SK-N-SH (cell line): ENCODE results near the gene FZD10. TPM values are rescaled to one million over a fixed set of nuclear protein-coding genes. Genes with fewer than 3 reads are reported as not detected.

Source experiments
- CTCF ChIA-PET: fragments of 300-600, 350-600 bp; formaldehyde crosslinking; extraction: SDS; loops from one replicate; lab custom pipeline; 2021; lab: Yijun Ruan, JAX
- POLR2A ChIA-PET: fragments of 350-600 bp; sonication (Branson Sonifier 250); formaldehyde crosslinking; extraction: SDS; loops from one replicate; lab custom pipeline; 2020; ENCODE audit warnings: antibody characterized with exemption, inconsistent platforms; lab: Yijun Ruan, JAX
- DNase-seq: peaks from one replicate; pipeline ENCODE4 v3.0.0; 2012
- H2AFZ ChIP-seq: fragments of 200-600 bp; sonication (generic); 2 replicates; pipeline ENCODE4 v1.8.1; 2016; ENCODE audit warnings: antibody characterized with exemption, mild to moderate bottlenecking, low read depth
- H3F3A ChIP-seq: fragments of 200-600 bp; sonication (generic); replicated peaks from 2 replicates; pipeline ENCODE3; 2016; ENCODE audit warnings: antibody characterized with exemption, mild to moderate bottlenecking; ENCODE audit not compliant: insufficient read depth
- H3K27ac ChIP-seq, 2 experiments: fragments of 200-500 bp in 1 of 2; fragments of 200-600 bp in 1 of 2; sonication (Bioruptor generic) in 1 of 2; sonication (generic), shearing (Covaris generic) in 1 of 2; 2 replicates each; pipeline versions ENCODE4 v1.5.1 to v1.6.1; 2014 to 2016; ENCODE audit warnings: low read depth in 2 of 2, inconsistent platforms in 1 of 2, low read length in 1 of 2, mild to moderate bottlenecking in 1 of 2, mixed read lengths in 1 of 2
- H3K27me3 ChIP-seq: fragments of 200-600 bp; sonication (generic), shearing (Covaris generic); 2 replicates; pipeline ENCODE4 v1.6.1; 2016; ENCODE audit warnings: mixed run types; ENCODE audit not compliant: insufficient read depth
- H3K36me3 ChIP-seq, 2 experiments: fragments of 200-500 bp in 1 of 2; fragments of 200-600 bp in 1 of 2; sonication (Bioruptor generic) in 1 of 2; sonication (generic) in 1 of 2; replicated peaks in 1 of 2; 2 replicates each; pipeline versions ENCODE3 to v1.5.1; 2014 to 2016; ENCODE audit warnings: low read length in 1 of 2, mild to moderate bottlenecking in 1 of 2; ENCODE audit not compliant: insufficient read depth in 2 of 2, control insufficient read depth in 1 of 2
- H3K4me1 ChIP-seq, 2 experiments: fragments of 200-500 bp in 1 of 2; fragments of 200-600 bp in 1 of 2; sonication (Bioruptor generic) in 1 of 2; sonication (generic), shearing (Covaris generic) in 1 of 2; 2 replicates each; pipeline versions ENCODE4 v1.5.1 to v1.6.1; 2014 to 2016; ENCODE audit warnings: low read depth in 1 of 2, low read length in 1 of 2, mixed run types in 1 of 2; ENCODE audit not compliant: insufficient read depth in 2 of 2, control insufficient read depth in 1 of 2
- H3K4me2 ChIP-seq: fragments of 200-600 bp; sonication (generic), shearing (Covaris generic); 2 replicates; pipeline ENCODE4 v1.6.1; 2017; ENCODE audit warnings: mixed run types
- H3K4me3 ChIP-seq, 2 experiments: fragments of 200-500 bp in 1 of 2; fragments of 200-600 bp in 1 of 2; sonication (Bioruptor generic) in 1 of 2; sonication (generic), shearing (Covaris generic) in 1 of 2; 2 replicates each; pipeline versions ENCODE4 v1.5.1 to v1.8.1; 2014 to 2016; ENCODE audit warnings: low read depth in 2 of 2, inconsistent platforms in 1 of 2, low read length in 1 of 2, mild to moderate bottlenecking in 1 of 2, mixed read lengths in 1 of 2, moderate library complexity in 1 of 2
- H3K79me2 ChIP-seq: fragments of 200-600 bp; sonication (generic); 2 replicates; pipeline ENCODE4 v1.8.1; 2017; ENCODE audit warnings: mild to moderate bottlenecking; ENCODE audit not compliant: insufficient read depth
- H3K9ac ChIP-seq: fragments of 200-600 bp; sonication (generic); 2 replicates; pipeline ENCODE4 v1.6.1; 2017; ENCODE audit warnings: mixed run types
- H3K9me2 ChIP-seq: fragments of 200-600 bp; sonication (generic); 2 replicates; pipeline ENCODE4 v1.6.1; 2017; ENCODE audit warnings: mixed run types
- H3K9me3 ChIP-seq: fragments of 200-600 bp; sonication (generic); 2 replicates; pipeline ENCODE4 v1.6.1; 2017; ENCODE audit warnings: mixed run types, mild to moderate bottlenecking, moderate library complexity
- H4K20me1 ChIP-seq: fragments of 200-600 bp; sonication (generic); 2 replicates; pipeline ENCODE4 v1.6.1; 2017; ENCODE audit warnings: mild to moderate bottlenecking, mixed run types; ENCODE audit not compliant: insufficient read depth
- ELF1 ChIP-seq: IDR thresholded peaks from 2 replicates; pipeline ENCODE4 v1.4.0; 2012
- EP300 ChIP-seq, 2 experiments: IDR thresholded peaks; 2 replicates each; pipeline versions ENCODE4 v1.4.0 to v1.6.1; 2012; ENCODE audit warnings: borderline replicate concordance in 1 of 2, low read depth in 1 of 2, low read length in 1 of 2
- FOSL2 ChIP-seq: IDR thresholded peaks from 2 replicates; pipeline ENCODE4 v1.4.0; 2012; ENCODE audit warnings: low read depth, mild to moderate bottlenecking, moderate library complexity, borderline replicate concordance
- FOXM1 ChIP-seq: IDR thresholded peaks from 2 replicates; pipeline ENCODE4 v1.4.0; 2012; ENCODE audit warnings: low read depth, mild to moderate bottlenecking
- GABPA ChIP-seq: IDR thresholded peaks from 2 replicates; pipeline ENCODE4 v1.4.0; 2012; ENCODE audit warnings: low read depth, mild to moderate bottlenecking
- RAD21 ChIP-seq: IDR thresholded peaks from 2 replicates; pipeline ENCODE4 v1.6.1; 2012; ENCODE audit warnings: mild to moderate bottlenecking, low read length
- RCOR1 ChIP-seq: fragments of 150-350 bp; IDR thresholded peaks from 2 replicates; pipeline ENCODE4 v1.6.1; 2017; ENCODE audit warnings: antibody characterized with exemption, low read length
- RFX5 ChIP-seq: IDR thresholded peaks from 2 replicates; pipeline ENCODE4 v1.6.1; 2012; ENCODE audit warnings: mild to moderate bottlenecking, improper control_type of control experiment, low read length
- SIN3A ChIP-seq: IDR thresholded peaks from 2 replicates; pipeline ENCODE4 v1.6.1; 2012; ENCODE audit warnings: low read depth, mild to moderate bottlenecking, low read length, moderate library complexity, borderline replicate concordance
- TAF1 ChIP-seq: IDR thresholded peaks from 2 replicates; pipeline ENCODE4 v1.6.1; 2012; ENCODE audit warnings: low read depth, mild to moderate bottlenecking, low read length, moderate library complexity, borderline replicate concordance
- TEAD4 ChIP-seq: IDR thresholded peaks from 2 replicates; pipeline ENCODE4 v1.4.0; 2012; ENCODE audit warnings: mild to moderate bottlenecking, borderline replicate concordance; ENCODE audit not compliant: insufficient read depth
- YY1 ChIP-seq: IDR thresholded peaks from 2 replicates; pipeline ENCODE4 v1.4.0; 2012; ENCODE audit warnings: low read depth, mild to moderate bottlenecking
- WGBS: methylation state at CpG from one replicate; pipeline ENCODE4 v1.1.6; 2017; ENCODE audit warnings: low lambda C conversion rate; 5-methylcytosine and 5-hydroxymethylcytosine counted together
- polyA plus RNA-seq, 3 experiments: library from polyadenylated mRNA; depleted of rRNA; stranded (reverse); fragments of >200 nt; gene quantifications; 2 replicates each; pipeline ENCODE4 v1.2.3, GENCODE V29; 2012
- TF ChIP-seq, protein P1 (sequence below): IDR thresholded peaks from 2 replicates; pipeline ENCODE4 v1.6.1; 2012; ENCODE audit warnings: mild to moderate bottlenecking, low read depth, low read length, moderate library complexity
- TF ChIP-seq, protein P2 (sequence below): fragments of 200-600 bp; sonication (generic); IDR thresholded peaks from 2 replicates; pipeline ENCODE4 v1.6.1; 2017; ENCODE audit warnings: antibody characterized with exemption, mild to moderate bottlenecking, moderate library complexity
- TF ChIP-seq, protein P3 (sequence below): IDR thresholded peaks from 2 replicates; pipeline ENCODE4 v1.4.0; 2012; ENCODE audit warnings: low read depth, borderline replicate concordance

Gene FZD10
- polyA plus RNA-seq, 1 of the 3 experiments (the other 2 are of a cell fraction): not detected

DNA sequence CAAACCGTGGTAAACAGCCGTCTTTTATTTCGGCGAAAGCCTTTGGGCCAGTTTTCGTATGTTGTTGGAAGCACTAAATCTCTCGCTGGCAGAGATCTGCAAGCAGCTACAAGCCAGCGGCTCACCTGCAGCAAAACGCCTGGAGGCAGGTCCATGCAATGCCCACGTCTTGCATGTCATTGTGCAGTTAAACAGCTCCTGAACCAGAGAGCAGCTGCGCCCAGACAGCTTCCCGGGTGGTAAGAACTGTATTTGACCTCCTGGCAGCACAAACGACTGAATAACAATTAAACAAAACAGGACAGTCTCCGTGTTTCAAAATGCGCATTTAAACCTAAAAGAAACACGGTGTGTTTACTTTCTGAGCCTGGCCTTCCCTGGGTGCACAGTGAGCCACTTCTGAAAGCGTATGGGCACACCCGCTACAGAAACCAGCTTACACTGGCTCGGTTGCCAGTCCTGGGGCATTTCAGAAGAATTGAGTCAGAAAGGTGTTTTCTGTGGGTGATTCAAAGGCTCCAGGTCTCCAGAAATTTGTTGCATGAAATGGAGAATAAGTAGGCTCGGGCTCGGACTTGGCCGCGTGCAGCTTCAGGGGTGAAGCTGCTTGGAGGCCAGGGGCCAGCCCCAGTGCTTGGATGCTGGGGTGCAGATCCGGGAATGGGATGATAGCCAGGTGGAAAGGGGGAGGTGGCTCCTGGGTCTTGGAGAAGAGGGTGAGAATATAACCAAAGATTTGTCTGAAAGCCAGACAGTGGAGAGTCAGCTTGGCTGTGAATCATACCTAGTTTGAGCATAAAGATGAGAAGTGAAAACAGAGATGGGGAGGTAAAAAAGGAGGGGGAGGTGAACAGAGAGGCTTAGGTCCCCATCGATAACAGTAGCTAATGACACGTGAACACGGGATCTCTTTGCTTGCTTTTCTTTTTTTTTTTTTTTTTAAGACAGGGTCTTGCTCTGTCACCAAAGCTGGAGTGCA lies 24.9 kb upstream of the FZD10 start (continued):
- TF ChIP-seq EP300 (IDR thresholded peaks at IDR 0.05; ENCODE audit: borderline replicate concordance in 1 of 2, low read depth in 1 of 2, low read length in 1 of 2) (no peak), ELF1 (no peak), FOXM1 (no peak), YY1 (no peak), RCOR1 (no peak)

DNA sequence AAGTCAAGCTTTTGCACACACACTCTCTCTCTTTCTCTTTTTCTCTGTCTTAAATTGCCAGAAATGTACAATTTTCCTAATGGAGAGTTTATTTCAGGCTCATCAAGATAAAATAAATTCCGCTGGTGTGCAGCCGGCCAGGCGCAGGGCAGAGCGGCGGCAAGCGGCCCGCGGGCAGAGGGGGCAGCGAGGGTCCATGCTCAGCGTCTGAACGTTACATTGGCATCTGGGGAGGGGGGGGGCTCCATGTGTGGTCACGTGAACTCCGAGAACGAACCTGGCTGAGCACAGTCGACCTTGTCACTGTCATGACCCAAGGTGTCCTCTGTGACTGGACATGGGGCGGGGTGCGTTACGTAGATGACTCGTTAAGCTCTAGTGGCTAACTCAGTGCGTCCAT lies 23.8 kb upstream of the FZD10 start:
- no peaks in the 10 kb centered on the region for H3K79me2 ChIP-seq
- H2AFZ ChIP-seq: no peak overlapping the region
- no peak overlapping the region for H3K27ac ChIP-seq
- ChIA-PET CTCF (interaction anchor here (0.6 to 2.1 kb wide), 3 partner anchors 96 to 387 kb away, joined by 3 to 8 read pairs (median 3); no protein-coding TSS in a partner anchor), POLR2A (no interaction called here)
- peak; percentile 76 for DNase-seq
- H3K9me3 ChIP-seq: no peaks in the 10 kb centered on the region
- no peaks in the 10 kb centered on the region for H3K9me2 ChIP-seq
- TF ChIP-seq YY1 (no peak), RAD21 (no peak), TAF1 (no peak), TEAD4 (no peak), ELF1 (no peak), FOSL2 (no peak), SIN3A (no peak), RFX5 (no peak), GABPA (no peak)
- TF ChIP-seq, protein P1, sequence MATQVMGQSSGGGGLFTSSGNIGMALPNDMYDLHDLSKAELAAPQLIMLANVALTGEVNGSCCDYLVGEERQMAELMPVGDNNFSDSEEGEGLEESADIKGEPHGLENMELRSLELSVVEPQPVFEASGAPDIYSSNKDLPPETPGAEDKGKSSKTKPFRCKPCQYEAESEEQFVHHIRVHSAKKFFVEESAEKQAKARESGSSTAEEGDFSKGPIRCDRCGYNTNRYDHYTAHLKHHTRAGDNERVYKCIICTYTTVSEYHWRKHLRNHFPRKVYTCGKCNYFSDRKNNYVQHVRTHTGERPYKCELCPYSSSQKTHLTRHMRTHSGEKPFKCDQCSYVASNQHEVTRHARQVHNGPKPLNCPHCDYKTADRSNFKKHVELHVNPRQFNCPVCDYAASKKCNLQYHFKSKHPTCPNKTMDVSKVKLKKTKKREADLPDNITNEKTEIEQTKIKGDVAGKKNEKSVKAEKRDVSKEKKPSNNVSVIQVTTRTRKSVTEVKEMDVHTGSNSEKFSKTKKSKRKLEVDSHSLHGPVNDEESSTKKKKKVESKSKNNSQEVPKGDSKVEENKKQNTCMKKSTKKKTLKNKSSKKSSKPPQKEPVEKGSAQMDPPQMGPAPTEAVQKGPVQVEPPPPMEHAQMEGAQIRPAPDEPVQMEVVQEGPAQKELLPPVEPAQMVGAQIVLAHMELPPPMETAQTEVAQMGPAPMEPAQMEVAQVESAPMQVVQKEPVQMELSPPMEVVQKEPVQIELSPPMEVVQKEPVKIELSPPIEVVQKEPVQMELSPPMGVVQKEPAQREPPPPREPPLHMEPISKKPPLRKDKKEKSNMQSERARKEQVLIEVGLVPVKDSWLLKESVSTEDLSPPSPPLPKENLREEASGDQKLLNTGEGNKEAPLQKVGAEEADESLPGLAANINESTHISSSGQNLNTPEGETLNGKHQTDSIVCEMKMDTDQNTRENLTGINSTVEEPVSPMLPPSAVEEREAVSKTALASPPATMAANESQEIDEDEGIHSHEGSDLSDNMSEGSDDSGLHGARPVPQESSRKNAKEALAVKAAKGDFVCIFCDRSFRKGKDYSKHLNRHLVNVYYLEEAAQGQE: no peak
- TF ChIP-seq, protein P2, sequence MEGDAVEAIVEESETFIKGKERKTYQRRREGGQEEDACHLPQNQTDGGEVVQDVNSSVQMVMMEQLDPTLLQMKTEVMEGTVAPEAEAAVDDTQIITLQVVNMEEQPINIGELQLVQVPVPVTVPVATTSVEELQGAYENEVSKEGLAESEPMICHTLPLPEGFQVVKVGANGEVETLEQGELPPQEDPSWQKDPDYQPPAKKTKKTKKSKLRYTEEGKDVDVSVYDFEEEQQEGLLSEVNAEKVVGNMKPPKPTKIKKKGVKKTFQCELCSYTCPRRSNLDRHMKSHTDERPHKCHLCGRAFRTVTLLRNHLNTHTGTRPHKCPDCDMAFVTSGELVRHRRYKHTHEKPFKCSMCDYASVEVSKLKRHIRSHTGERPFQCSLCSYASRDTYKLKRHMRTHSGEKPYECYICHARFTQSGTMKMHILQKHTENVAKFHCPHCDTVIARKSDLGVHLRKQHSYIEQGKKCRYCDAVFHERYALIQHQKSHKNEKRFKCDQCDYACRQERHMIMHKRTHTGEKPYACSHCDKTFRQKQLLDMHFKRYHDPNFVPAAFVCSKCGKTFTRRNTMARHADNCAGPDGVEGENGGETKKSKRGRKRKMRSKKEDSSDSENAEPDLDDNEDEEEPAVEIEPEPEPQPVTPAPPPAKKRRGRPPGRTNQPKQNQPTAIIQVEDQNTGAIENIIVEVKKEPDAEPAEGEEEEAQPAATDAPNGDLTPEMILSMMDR: no peak
- TF ChIP-seq, protein P3, sequence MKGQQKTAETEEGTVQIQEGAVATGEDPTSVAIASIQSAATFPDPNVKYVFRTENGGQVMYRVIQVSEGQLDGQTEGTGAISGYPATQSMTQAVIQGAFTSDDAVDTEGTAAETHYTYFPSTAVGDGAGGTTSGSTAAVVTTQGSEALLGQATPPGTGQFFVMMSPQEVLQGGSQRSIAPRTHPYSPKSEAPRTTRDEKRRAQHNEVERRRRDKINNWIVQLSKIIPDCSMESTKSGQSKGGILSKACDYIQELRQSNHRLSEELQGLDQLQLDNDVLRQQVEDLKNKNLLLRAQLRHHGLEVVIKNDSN: no peak
- no peak overlapping the region for H3K4me2 ChIP-seq
- peaks cover 0 to 3% of the 10 kb centered on the region in 2 experiments; a peak in 1 of 4 replicates for H3K4me1 ChIP-seq
- H3K9ac ChIP-seq: no peak overlapping the region
- H3K4me3 ChIP-seq: no peak overlapping the region
- H4K20me1 ChIP-seq: no peaks in the 10 kb centered on the region
- 23% methylated on average over 19 of the region's 20 CpGs for WGBS
- peaks cover 6% of the 10 kb centered on the region for H3F3A ChIP-seq
- H3K27me3 ChIP-seq: no peaks in the 10 kb centered on the region
- H3K36me3 ChIP-seq: no peaks in the 10 kb centered on the region
